ENCODE data around the gene NUDCD3.

NUDCD3 gene

GRCh38 chr7:44469461-44470134 is 20.9 kb downstream of the NUDCD3 start:
- no peaks in the 10 kb centered on the region for H3F3A ChIP-seq (ENCODE audit: insufficient read depth)
- H3K9ac ChIP-seq (ENCODE audit: low read length) = no peak overlapping the region
- H3K9me3 ChIP-seq (ENCODE audit: insufficient read depth, low read length) = no peaks in the 10 kb centered on the region
- H3K4me3 ChIP-seq (ENCODE audit: insufficient read depth, low read length, poor library complexity, severe bottlenecking) = no peak overlapping the region
- TF ChIP-seq CTCF (IDR thresholded peaks at IDR 0.05; ENCODE audit: insufficient read depth, low read length, poor library complexity, severe bottlenecking) = no peak
- TF ChIP-seq EZH2phosphoT487 (conservative IDR thresholded peaks at IDR 0.05; ENCODE audit: low read length) = no peak
- no peak overlapping the region for H2AFZ ChIP-seq (ENCODE audit: low read depth, low read length, severe bottlenecking)
- no peaks in the 10 kb centered on the region for H3K27me3 ChIP-seq (ENCODE audit: low read length)
- peaks cover 28% of the 10 kb centered on the region; the same call in 1 of the 2 replicates for H3K79me2 ChIP-seq (ENCODE audit: insufficient read depth, low read length)
- H3K27ac ChIP-seq (ENCODE audit: low read depth, low read length) = no peak overlapping the region
- no peaks in the 10 kb centered on the region for H3K9me2 ChIP-seq (replicated peaks; ENCODE audit: insufficient read depth, low read length)
- peaks cover 39% of the 10 kb centered on the region for H4K20me1 ChIP-seq (ENCODE audit: low read depth, low read length)
- H3K4me2 ChIP-seq (ENCODE audit: low read depth, low read length, poor library complexity, severe bottlenecking) = no peak overlapping the region
- peaks cover 30% of the 10 kb centered on the region for H3K36me3 ChIP-seq (ENCODE audit: low read length)

GRCh38 chr7:44467217-44467548 is 23.3 kb downstream of the NUDCD3 start:
- Histone ChIP-seq H4K20me1 (ENCODE audit: low read depth, low read length) (peaks cover 38% of the 10 kb centered on the region), H3K79me2 (ENCODE audit: insufficient read depth, low read length) (peaks cover 22% of the 10 kb centered on the region; the same call in 1 of the 2 replicates), H3K4me3 (ENCODE audit: insufficient read depth, low read length, poor library complexity, severe bottlenecking) (no peak overlapping the region), H3K4me2 (ENCODE audit: low read depth, low read length, poor library complexity, severe bottlenecking) (no peak overlapping the region), H3K9me3 (ENCODE audit: insufficient read depth, low read length) (no peaks in the 10 kb centered on the region), H3K27me3 (ENCODE audit: low read length) (no peaks in the 10 kb centered on the region), H3F3A (ENCODE audit: insufficient read depth) (0 out of 2 replicates have a peak, but pooled peaks cover 3% of the 10 kb centered on the region), H3K27ac (ENCODE audit: low read depth, low read length) (no peak overlapping the region), H3K9ac (ENCODE audit: low read length) (no peak overlapping the region), H2AFZ (ENCODE audit: low read depth, low read length, severe bottlenecking) (no peak overlapping the region), H3K36me3 (ENCODE audit: low read length) (peaks cover 21% of the 10 kb centered on the region), H3K9me2 (replicated peaks; ENCODE audit: insufficient read depth, low read length) (no peaks in the 10 kb centered on the region)
- TF ChIP-seq CTCF (IDR thresholded peaks at IDR 0.05; ENCODE audit: insufficient read depth, low read length, poor library complexity, severe bottlenecking) (no peak), EZH2phosphoT487 (conservative IDR thresholded peaks at IDR 0.05; ENCODE audit: low read length) (no peak)

- Histone ChIP-seq H3K27me3 (ENCODE audit: low read length) (no peaks in the 10 kb centered on the region; the same call in 1 of the 2 replicates), H3K4me2 (ENCODE audit: low read depth, low read length, poor library complexity, severe bottlenecking) (no peak overlapping the region), H3K9ac (ENCODE audit: low read length) (no peak overlapping the region), H3K27ac (ENCODE audit: low read depth, low read length) (no peak overlapping the region), H2AFZ (ENCODE audit: low read depth, low read length, severe bottlenecking) (no peak overlapping the region), H3F3A (ENCODE audit: insufficient read depth) (0 out of 2 replicates have a peak, but pooled peaks cover 4% of the 10 kb centered on the region), H3K9me2 (replicated peaks; ENCODE audit: insufficient read depth, low read length) (no peaks in the 10 kb centered on the region), H3K36me3 (ENCODE audit: low read length) (peaks cover 21% of the 10 kb centered on the region), H3K79me2 (ENCODE audit: insufficient read depth, low read length) (peaks cover 20% of the 10 kb centered on the region; the same call in 1 of the 2 replicates), H4K20me1 (ENCODE audit: low read depth, low read length) (peaks cover 44% of the 10 kb centered on the region), H3K9me3 (ENCODE audit: insufficient read depth, low read length) (no peaks in the 10 kb centered on the region), H3K4me3 (ENCODE audit: insufficient read depth, low read length, poor library complexity, severe bottlenecking) (no peak overlapping the region)
- TF ChIP-seq EZH2phosphoT487 (conservative IDR thresholded peaks at IDR 0.05; ENCODE audit: low read length) (no peak), CTCF (IDR thresholded peaks at IDR 0.05; ENCODE audit: insufficient read depth, low read length, poor library complexity, severe bottlenecking) (no peak)
Measured at GRCh38 chr7:44466300-44467216, 23.9 kb downstream of the NUDCD3 start.

All from SU-DHL-6 (cell line).